Measurements from ENCODE around the gene ESPNL.
"Not testable (repeated sequence)": the region's sequence is repeated elsewhere in the genome, so short reads cannot be mapped to it uniquely, and the experiment has no call there.

Gene ESPNL

DNA sequence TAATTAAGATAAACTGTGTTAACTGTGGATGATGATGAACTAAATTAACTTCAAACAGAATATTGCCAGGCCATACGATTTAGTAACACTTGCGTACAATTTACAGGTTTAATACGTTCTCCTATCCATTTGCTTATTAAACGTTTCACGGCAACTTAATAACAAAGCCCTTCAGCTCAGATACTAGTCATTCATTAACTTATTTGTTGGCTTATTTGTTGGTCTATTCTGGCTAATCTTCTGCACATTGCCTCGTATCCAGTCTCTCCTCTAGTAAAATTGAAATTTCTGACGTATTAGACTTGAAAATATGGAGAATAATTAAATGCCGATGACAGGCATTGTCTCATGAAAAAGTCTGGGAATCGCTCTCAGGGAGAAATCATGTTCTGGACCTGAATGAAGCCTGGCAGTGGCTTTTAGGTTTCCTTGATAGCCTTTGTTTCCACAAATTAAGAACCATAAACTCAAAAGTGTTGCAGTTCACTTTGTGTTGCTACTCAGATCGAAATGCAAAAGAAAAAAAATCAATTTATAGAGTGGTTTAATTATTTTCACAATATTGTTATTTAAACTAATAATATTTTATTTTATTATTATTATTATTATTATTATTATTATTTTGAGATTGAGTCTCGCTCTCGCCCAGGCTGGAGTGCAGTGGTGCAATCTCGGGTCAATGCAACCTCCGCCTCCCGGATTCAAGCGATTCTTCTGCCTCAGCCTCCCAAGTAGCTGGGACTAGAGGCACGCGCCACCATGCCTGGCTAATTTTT lies 34.9 kb upstream of the ESPNL start:
- Mint-ChIP-seq H3K36me3 (ENCODE audit: low read depth) (peaks cover 43% of the 10 kb centered on the region), H3K27me3 (ENCODE audit: low read depth) (peaks cover 4% of the 10 kb centered on the region), H3K27ac (peak overlapping the region; percentile 69 to 87 (median 77)), H3K4me3 (peak overlapping the region; percentile 7 to 48 (median 10)), H3K9me3 (no peaks in the 10 kb centered on the region), H3K4me1 (peaks cover 38% of the 10 kb centered on the region)
- TF ChIP-seq, protein P1, sequence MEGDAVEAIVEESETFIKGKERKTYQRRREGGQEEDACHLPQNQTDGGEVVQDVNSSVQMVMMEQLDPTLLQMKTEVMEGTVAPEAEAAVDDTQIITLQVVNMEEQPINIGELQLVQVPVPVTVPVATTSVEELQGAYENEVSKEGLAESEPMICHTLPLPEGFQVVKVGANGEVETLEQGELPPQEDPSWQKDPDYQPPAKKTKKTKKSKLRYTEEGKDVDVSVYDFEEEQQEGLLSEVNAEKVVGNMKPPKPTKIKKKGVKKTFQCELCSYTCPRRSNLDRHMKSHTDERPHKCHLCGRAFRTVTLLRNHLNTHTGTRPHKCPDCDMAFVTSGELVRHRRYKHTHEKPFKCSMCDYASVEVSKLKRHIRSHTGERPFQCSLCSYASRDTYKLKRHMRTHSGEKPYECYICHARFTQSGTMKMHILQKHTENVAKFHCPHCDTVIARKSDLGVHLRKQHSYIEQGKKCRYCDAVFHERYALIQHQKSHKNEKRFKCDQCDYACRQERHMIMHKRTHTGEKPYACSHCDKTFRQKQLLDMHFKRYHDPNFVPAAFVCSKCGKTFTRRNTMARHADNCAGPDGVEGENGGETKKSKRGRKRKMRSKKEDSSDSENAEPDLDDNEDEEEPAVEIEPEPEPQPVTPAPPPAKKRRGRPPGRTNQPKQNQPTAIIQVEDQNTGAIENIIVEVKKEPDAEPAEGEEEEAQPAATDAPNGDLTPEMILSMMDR (IDR thresholded peaks at IDR 0.05; ENCODE audit: unreplicated experiment in 3 of 3), result no peak

DNA sequence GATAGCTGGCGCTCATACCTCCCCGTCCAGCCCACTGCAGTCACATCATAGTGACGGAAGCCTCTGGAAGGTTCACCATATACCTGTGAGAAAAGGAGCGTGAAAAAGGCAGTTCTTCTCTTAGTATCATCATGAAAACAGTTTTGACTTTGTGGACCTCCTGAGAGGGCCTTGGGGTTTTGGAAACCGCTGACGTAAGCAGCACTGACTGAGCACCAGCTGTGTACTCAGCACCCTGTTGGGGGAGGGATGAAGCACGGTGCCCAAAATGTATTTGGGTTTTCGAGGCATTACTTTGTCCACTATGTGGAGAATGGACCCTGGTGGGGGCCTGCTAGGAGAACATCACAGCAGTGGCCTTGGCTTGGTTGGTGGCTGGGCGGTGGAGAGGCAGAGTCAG lies 33.9 kb upstream of the ESPNL start:
- H3K27me3 Mint-ChIP-seq (ENCODE audit: low read depth), result peaks cover 4% of the 10 kb centered on the region
- H3K36me3 Mint-ChIP-seq (ENCODE audit: low read depth), result peaks cover 44% of the 10 kb centered on the region
- H3K4me1 Mint-ChIP-seq, result peaks cover 36% of the 10 kb centered on the region
- no peak overlapping the region for H3K4me3 Mint-ChIP-seq
- H3K9me3 Mint-ChIP-seq, result no peaks in the 10 kb centered on the region
- TF ChIP-seq, protein P1 (IDR thresholded peaks at IDR 0.05; ENCODE audit: unreplicated experiment in 3 of 3), result no peak
- H3K27ac Mint-ChIP-seq, result no peak overlapping the region

DNA sequence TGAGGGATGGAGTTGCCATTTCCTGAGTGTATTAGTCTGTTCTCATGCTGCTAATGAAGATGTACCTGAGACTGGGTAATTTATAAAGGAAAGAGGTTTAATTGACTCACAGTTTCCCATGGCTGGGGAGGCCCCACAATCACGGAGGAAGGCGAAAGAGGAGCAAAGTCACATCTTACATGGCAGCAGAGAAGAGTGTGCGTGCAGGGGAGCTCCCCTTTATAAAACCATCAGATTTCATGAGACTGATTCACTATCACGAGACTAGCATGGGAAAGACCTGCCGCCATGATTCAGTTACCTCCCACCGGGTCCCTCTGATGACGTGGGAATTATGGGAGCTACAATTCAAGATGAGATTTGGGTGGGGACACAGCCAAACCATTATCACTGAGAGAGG lies 33.4 kb upstream of the ESPNL start:
- not testable (repeated sequence) for H3K4me3 Mint-ChIP-seq; H3K9me3 Mint-ChIP-seq; H3K27me3 Mint-ChIP-seq (ENCODE audit: low read depth); H3K27ac Mint-ChIP-seq
- Mint-ChIP-seq H3K4me1 (peaks cover 31% of the 10 kb centered on the region), H3K36me3 (ENCODE audit: low read depth) (peaks cover 47% of the 10 kb centered on the region)

DNA sequence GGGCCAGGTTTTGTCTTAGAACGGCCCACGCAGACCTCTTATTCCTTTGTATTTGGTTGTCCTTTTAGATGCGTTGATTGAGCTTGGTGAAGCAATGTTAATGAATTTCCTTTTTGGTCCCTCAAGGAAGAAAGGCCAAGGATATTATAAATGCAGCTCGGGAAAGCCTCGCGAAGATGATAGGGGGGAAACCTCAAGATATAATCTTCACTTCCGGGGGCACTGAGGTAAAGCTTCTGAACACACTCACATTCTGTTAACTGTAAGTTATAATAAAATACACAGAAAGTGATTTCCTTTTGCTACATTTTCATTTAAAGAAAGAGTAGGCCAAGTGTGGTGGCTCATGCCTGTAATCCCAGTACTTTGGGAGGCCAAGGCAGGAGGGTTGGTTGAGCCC lies 32.2 kb upstream of the ESPNL start:
- TF ChIP-seq, protein P1 (IDR thresholded peaks at IDR 0.05; ENCODE audit: unreplicated experiment in 3 of 3), result no peak
- Mint-ChIP-seq H3K4me1 (peaks cover 22% of the 10 kb centered on the region), H3K4me3 (no peak overlapping the region), H3K27me3 (ENCODE audit: low read depth) (peaks cover 4% of the 10 kb centered on the region), H3K27ac (no peak overlapping the region), H3K9me3 (peaks cover 5% of the 10 kb centered on the region), H3K36me3 (ENCODE audit: low read depth) (peaks cover 60% of the 10 kb centered on the region)

DNA sequence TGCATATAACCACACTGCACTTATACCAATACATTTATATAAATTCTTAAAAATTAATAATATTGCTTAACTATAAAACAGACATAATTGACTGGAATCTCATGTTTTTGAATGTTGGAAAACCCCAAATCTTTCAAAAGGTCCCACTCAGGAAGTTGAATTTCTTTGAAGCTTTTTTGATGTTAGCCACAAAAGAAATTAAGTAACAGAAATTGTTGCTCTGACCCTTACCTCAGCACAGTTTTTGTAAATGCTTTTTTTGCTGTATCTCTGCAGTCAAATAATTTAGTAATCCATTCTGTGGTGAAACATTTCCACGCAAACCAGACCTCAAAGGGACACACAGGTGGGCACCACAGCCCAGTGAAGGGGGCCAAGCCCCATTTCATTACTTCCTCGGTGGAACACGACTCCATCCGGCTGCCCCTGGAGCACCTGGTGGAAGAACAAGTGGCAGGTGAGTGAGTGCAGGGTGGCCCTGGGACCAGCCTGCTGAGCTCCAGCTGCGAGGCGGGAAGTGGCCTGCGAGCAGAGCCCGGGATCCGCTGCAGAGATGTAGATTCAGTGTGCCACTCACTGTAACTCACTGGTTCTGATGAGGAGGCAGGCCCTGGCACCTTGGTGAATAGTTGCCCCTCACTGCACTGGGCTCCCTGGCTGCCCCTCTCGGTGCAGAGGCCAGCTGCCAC lies 31.0 kb upstream of the ESPNL start:
- TF ChIP-seq, protein P1 (IDR thresholded peaks at IDR 0.05; ENCODE audit: unreplicated experiment in 3 of 3), result no peak
- H3K36me3 Mint-ChIP-seq (ENCODE audit: low read depth), result peaks cover 69% of the 10 kb centered on the region
- peaks cover 7% of the 10 kb centered on the region for H3K9me3 Mint-ChIP-seq
- no peak overlapping the region for H3K4me3 Mint-ChIP-seq
- no peak overlapping the region for H3K27ac Mint-ChIP-seq
- no peaks in the 10 kb centered on the region for H3K27me3 Mint-ChIP-seq (ENCODE audit: low read depth)
- H3K4me1 Mint-ChIP-seq, result peaks cover 10% of the 10 kb centered on the region

DNA sequence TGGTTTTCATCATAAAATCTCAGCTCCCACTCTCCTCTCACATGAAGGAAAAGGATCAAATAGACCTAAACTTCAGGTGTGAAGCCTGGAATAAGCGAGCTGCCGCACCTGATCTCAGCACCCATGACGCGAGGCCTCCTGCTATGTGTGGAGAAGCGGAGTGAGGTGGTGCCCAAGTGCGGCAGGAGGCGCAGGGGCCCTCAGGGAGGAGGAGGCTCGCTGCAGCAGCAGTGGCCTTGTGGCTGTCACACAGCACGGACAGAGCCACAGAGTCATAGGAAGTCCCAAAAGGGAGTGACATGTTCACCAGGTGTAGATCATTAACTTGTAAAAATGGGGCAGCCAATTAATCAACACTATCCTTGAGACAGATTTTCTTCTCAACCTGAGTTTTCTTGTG lies 30.3 kb upstream of the ESPNL start:
- TF ChIP-seq, protein P1 (IDR thresholded peaks at IDR 0.05; ENCODE audit: unreplicated experiment in 3 of 3), result no peak
- H3K4me1 Mint-ChIP-seq, result peaks cover 5% of the 10 kb centered on the region
- H3K4me3 Mint-ChIP-seq, result no peak overlapping the region
- no peaks in the 10 kb centered on the region for H3K27me3 Mint-ChIP-seq (ENCODE audit: low read depth)
- H3K27ac Mint-ChIP-seq, result peak overlapping the region in 1 of 3 experiments; percentile 72
- H3K9me3 Mint-ChIP-seq, result peaks cover 10% of the 10 kb centered on the region
- peaks cover 72% of the 10 kb centered on the region for H3K36me3 Mint-ChIP-seq (ENCODE audit: low read depth)

Data from nephron (organoid).